GM21737 (cell line): Measurements from ENCODE around the gene SIAH3.

ENCODE experiments used
- ATAC-seq: cut with Tn5 transposase; IDR thresholded peaks from one replicate; pipeline ENCODE4 v1.9.1; 2021; ENCODE audit warnings: mild to moderate bottlenecking, moderate library complexity; ENCODE audit not compliant: unreplicated experiment

SIAH3 gene

GRCh38 chr13:45863709-45864590 is 12.4 kb upstream of the SIAH3 start:
- ATAC-seq: no peak

- ATAC-seq: no peak
These were observed 9.8 kb upstream of the SIAH3 start for GRCh38 chr13:45861322-45861721.

- no peak for ATAC-seq
These were observed 8.7 kb upstream of the SIAH3 start for GRCh38 chr13:45860240-45860639.

GRCh38 chr13:45859705-45860104 is 8.2 kb upstream of the SIAH3 start:
- ATAC-seq: no peak

- no peak for ATAC-seq
These were observed 941 bp upstream of the SIAH3 start for GRCh38 chr13:45852494-45852893.

- ATAC-seq: no peak
These were observed 403 bp upstream of the SIAH3 start for GRCh38 chr13:45851956-45852355.

- ATAC-seq: no peak
These were observed 1.4 kb downstream of the SIAH3 start for GRCh38 chr13:45850027-45850613.

GRCh38 chr13:45849408-45849807 is 2.1 kb downstream of the SIAH3 start:
- ATAC-seq: no peak

GRCh38 chr13:45847554-45848224 is 3.9 kb downstream of the SIAH3 start:
- no peak for ATAC-seq

- ATAC-seq: no peak
These were observed 4.9 kb downstream of the SIAH3 start for GRCh38 chr13:45846681-45847080.

GRCh38 chr13:45838171-45838745 is 13.3 kb downstream of the SIAH3 start:
- no peak for ATAC-seq

GRCh38 chr13:45837111-45837510 is 14.4 kb downstream of the SIAH3 start:
- ATAC-seq: no peak

- no peak for ATAC-seq
These were observed 17.1 kb downstream of the SIAH3 start for GRCh38 chr13:45834411-45834994.

GRCh38 chr13:45833663-45834375 is 17.7 kb downstream of the SIAH3 start:
- no peak for ATAC-seq

- no peak for ATAC-seq
These were observed 18.3 kb downstream of the SIAH3 start for GRCh38 chr13:45833242-45833641.

GRCh38 chr13:45831851-45832250 is 19.7 kb downstream of the SIAH3 start:
- no peak for ATAC-seq

GRCh38 chr13:45830121-45830520 is 21.4 kb downstream of the SIAH3 start:
- ATAC-seq: no peak

GRCh38 chr13:45828256-45828968 is 23.1 kb downstream of the SIAH3 start:
- no peak for ATAC-seq

GRCh38 chr13:45827318-45827717 is 24.2 kb downstream of the SIAH3 start:
- ATAC-seq: no peak

- peak; percentile 62 for ATAC-seq
These were observed 24.8 kb downstream of the SIAH3 start for GRCh38 chr13:45826731-45827130.
